GM12891 (cell line): ENCODE results near the gene HACD1.

Experiments used
- POLR2A ChIP-seq: IDR thresholded peaks from 2 replicates; pipeline ENCODE4 v1.6.1; 2011; ENCODE audit warnings: low read depth, low read length, control low read depth
- POLR2AphosphoS5 ChIP-seq: IDR thresholded peaks from 2 replicates; pipeline ENCODE4 v1.6.1; 2011; ENCODE audit warnings: low read depth, low read length, control low read depth
- TAF1 ChIP-seq: IDR thresholded peaks from 2 replicates; pipeline ENCODE4 v1.6.1; 2011; ENCODE audit warnings: low read depth, low read length, control low read depth

DNA sequence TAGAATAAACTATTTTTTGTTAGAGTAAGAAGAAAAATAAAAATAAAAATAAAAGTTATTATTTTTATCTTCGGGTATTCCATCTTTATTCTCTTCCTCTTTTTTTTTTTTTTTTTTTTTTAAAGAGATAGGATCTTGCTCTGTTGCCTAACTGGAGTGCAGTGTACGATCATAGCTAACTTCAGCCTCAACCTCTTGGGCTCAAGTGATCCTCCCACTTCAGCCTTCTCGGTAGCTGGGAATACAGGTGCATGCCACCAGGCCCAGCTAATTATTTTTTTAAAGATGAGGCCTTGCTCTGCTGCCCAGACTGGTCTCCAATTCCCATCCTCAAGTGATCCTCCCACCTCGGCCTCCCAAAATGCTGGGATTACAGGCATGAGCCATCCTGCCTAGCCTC is 42.2 kb upstream of the HACD1 start:
- TF ChIP-seq POLR2A = no peak
- TF ChIP-seq TAF1 = no peak
- TF ChIP-seq POLR2AphosphoS5 = no peak
